NCI-H146 treated with DMSO at 0.1 percent for 48 hours (cell line): ENCODE results near the gene C20orf202.

Experiments
- DNase-seq: peaks from one replicate; lab custom pipeline; 2025; ENCODE audit not compliant: unreplicated experiment; lab: John Stamatoyannopoulos, UW

C20orf202 gene

DNA sequence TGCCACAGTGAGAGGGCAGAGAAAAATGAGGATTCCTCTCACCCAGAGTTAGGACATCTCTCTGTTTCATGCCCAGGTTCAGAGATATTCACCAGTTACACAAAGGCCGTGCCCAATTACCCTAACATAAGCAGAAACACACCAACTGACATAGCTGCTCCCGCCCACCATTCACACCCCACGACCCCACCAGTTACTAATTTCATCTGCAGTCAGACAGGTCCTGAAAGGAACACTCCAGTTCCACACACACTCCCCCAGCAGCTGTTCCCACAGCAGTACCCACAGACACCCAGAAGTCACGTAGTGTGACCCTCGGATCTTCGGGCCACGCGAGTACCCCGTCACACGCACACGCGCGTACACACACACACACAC, 19.0 kb upstream of the C20orf202 start:
- DNase-seq = no peak

DNA sequence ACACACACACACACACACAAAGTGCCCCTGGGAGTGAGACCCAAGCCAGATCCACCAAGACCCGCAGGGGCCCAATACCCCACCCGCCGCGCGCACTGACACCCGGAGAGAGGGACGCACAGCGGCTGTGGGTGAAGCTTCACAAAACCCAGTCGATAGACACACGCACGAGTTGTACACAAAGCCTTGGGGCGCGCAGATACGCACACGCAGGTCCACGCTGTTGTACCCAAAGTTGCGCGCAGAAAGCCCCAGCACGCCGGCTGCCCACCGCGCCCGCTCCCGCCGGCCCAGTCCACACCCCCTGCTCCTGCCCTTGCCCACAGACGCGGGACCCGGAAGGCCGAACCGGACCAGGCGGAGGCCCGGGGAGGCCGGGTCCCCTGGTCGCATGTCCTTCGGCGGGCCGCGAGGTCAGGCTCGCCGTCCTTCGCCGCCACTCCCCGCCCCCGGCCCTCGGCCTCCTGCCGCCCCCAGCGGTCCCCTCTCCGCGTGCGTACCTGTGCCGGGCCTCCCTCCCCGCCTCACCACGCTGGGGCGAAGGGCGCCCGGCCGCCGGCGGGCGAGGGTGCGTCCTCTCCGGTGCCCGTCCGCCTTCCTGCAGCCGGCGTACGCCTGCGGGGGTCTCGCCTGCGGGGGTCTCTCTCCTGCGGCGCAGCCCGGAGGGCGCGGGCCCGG, 18.5 kb upstream of the C20orf202 start, which contains the start of gene TMEM74B:
Gene TMEM74B (minus strand): TSS at position 344 of the 678 bp plus-strand sequence. CDS start 1,180 bp downstream, outside the sequence.
- no peak for DNase-seq

DNA sequence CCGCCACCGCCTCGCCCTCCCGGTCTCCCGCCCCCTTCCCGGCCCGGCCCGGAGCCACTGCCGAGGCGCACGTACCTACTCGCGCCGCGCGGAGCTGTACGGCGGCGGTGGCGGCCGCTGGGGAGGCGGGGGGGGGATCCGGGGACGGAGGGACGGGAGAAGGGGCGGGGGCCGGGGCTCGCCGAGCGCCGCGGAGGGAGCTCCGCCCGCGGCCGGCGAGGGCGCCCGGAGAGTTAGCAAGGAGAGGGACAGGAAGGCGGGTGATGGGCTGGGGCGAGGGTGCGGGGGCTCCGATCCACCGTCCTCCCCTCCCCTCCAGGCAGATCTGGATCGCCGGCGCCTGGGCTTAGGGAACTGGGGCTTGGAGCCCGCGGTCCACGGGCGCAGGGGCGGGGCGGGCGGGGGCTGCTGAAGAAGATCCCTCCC, 17.9 kb upstream of the C20orf202 start:
- no peak for DNase-seq

DNA sequence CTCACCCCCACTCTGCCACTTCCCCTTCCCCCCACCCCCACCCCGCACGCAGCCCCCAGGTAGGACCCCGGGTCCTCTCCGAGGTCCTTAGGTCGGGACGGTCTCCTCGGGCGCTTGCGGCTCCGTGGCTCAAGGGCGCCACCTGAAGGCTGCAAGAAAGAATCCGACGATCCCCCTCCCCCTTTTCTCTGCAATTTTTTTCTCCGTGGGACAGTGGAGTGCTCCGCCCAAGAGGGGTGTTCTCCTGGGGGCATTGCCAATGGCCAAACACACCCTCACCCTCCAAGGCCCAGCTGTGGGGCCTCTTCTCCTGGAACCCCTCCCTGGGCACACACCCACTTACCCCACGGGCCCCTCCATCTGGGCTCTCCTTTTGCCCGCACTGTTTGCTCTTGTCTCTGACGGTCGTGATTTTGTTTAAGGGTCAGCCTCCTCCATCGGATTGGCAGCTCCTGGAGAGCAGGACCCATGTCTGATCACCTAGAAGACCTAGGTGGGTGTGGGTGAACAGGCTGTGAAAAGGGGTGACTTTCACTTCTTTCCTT, 17.4 kb upstream of the C20orf202 start:
- peak; percentile 19 for DNase-seq

DNA sequence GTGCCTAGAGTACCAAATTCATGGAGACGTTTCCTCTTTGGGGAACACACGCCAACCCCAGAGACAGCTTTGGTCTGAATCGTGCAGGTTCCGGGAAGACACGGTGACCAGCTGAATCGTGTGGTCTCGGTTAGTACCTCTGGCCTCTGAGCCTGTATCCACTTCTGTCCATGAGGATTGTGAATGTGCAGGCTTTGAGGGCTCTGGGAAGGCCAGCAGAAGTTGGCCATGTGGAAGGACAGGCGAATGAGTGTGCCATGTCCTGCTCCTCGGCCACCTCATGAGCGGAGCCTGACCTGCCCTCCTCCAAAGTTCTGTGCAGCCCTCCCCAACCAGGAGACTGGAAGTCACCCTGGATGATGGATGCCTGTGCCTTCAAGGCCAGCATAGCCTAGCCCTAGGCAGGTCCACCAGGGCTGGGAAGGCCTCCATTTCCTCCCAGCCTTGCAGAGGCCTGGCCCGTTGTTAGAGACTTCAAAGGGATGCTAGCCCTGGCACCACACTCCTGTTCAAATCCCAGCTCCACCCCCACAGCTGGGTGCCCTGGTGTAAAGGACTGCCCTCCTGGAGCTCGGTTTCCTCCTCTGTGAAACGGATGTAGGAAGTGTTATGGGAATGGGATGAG, 16.8 kb upstream of the C20orf202 start:
- no peak for DNase-seq

DNA sequence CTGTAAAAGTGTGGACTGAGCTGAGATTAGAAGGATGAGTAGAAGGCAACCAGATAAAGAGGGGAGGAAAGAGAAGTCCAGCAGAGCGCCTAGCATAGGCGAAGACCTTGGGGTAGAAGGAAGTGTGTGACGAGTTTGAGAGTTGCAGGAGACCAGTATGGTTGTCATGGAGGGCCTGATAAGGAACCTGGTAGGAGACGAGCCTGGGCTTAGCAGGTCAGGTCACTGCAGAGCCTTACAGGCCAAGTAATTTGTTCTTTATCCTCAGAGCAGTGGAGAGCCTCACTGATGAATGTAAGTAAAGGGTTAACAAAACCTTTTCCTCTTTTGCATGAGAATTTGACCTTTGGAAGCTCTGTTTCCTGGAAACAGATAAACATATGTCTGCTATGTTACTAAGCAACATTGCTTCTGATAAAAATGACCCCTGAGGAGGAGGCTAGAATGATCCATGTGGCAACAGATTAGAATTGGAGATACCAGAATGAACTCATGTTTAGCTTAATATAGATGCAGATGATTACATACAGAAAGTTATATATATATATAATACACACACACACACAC, 15.6 kb upstream of the C20orf202 start:
- no peak for DNase-seq

DNA sequence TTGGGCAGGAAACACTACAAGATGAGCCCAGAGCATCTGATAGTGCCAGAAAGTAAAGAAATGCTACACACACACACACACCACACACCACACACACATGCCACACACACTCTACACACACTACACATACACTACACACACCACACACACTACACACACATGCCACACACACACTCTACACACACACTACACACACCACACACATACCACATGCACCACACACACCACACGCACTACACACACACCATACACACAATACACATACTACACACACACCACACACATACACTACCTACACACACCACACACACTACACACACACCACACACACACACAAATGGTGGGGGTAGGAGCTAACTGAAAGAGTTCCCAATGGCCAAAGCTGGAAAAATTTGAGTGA, 14.9 kb upstream of the C20orf202 start:
- no peak for DNase-seq

DNA sequence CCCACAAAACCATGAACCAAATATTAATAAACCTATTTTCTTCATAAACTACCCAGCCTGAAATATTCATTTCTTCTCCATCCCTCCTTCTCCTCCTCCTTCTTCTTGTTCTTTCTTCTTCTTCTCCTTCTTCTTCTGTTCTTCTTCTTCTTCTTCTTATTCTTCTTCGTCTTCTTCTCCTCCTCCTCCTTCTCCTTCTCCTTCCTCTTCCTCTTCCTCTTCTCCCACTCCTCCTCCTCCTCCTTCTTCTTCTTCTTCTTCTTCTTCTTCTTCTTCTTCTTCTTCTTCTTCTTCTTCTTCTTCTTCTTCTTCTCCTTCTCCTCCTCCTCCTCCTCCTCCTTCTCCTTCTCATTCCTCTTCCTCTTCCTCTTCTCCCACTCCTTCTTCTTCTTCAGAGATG, 13.4 kb upstream of the C20orf202 start:
- no peak for DNase-seq

DNA sequence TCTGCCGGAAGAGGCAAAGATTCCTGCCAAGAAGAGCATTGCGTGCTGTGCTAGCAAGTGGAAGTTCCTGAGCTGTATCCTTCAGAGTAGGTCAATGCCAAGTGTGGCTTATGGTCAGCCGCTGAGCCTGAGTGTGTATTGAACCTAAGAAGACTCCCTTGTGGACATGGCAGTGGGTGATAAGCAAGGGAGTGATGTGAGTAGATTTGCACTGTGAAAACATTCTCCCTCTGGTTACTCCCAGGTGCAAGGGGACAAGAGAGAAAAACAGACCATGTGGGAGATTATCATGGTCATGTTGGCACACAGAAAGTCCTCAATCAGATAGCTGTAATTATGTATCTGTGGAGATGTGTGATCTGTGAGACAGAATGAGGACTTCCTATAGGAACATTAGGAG, 12.4 kb upstream of the C20orf202 start:
- no peak for DNase-seq

DNA sequence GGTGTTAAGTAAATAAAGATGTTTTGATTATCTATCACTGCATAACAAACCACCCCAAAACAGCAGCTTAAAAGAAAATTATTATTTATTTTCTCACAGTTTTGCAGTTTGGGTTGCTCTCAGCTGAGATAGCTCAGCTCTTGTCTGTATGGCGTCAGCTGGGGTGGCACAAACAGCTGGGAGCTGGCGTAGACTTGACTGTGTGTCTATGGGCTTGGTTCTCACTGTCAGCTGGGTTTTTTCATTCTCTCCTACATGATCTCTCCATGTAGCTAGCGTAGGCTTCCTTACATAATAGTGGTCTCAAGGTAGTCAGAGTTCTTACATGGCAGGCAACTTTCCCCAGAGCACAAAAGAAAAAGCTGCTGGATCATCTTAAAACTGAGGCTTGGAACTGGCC, 12.0 kb upstream of the C20orf202 start:
- DNase-seq = no peak

DNA sequence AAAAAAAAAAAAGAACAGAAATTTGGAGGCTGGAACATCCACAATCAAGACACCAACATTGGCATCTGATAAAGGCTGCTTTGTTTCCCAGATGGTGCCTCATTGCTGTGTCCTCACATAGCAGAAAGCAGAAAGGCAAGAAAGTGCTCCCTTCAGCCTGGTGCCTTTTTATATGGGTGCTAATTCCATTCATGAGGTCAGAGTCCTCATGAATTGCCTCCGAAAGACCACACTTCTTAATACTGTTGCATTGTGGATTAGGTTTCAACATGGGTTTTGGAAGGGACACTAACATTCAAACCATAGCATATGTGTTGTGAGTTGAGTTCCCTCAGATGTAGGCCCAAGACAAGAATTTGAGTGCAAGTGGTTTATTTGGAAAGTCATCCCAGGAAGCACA, 8.0 kb upstream of the C20orf202 start:
- no peak for DNase-seq

DNA sequence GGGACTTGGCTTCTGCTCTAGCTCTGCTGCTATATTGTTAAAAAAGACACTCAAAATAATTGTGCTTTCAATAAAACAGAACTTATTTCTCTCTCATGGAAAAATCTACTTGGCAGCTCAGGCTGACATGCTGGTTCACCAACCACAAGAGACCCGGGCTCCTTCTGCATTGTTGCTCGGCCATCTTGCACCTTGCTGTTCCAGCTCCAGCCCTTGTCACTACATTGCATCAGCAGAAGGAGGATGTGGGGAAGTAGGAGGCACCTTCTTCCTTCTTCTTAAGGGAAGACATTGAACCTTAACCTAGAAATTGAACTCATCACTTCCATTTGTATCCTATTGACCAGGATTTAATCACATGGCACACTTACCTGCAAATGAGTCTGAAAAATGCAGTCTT, 6.6 kb upstream of the C20orf202 start:
- DNase-seq = no peak

DNA sequence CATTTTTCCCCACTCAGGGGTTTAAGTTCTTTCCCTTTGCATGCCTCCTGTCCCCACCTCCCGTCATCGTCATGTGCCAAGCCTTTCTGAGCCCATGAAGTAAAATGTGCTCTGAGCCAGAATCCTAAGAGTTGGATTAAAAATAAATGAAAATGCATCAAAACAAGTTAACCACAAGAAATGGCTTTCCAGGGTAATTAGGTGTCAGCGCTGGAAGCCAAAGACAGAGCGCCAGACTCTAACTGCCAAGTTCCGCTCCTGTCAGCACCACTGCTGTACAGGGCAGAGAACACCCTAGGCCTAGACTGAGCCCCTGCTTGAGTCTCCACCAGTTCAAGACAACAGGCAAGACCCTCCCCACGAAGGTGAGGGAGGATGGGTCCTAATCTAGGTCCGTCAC, 5.5 kb upstream of the C20orf202 start:
- no peak for DNase-seq

DNA sequence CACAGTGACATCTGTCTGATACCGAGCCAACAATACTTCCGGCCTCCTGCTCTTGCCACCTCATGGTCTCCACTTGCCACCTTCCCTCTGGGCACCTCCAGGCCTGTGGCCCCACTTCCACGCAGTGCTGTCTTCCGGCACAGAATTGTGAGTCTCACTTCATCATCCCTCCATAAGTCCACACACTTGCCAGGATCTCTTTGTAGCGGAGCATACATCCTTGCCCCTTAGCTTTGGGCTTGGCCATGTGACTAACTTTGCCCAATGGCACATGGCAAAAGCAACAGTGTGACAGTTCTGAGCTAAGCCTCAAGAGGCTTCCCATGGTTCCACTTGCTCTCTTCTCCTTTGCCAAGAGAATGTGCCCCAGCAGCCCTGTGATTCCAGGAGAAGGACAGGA, 4.5 kb upstream of the C20orf202 start:
- no peak for DNase-seq

DNA sequence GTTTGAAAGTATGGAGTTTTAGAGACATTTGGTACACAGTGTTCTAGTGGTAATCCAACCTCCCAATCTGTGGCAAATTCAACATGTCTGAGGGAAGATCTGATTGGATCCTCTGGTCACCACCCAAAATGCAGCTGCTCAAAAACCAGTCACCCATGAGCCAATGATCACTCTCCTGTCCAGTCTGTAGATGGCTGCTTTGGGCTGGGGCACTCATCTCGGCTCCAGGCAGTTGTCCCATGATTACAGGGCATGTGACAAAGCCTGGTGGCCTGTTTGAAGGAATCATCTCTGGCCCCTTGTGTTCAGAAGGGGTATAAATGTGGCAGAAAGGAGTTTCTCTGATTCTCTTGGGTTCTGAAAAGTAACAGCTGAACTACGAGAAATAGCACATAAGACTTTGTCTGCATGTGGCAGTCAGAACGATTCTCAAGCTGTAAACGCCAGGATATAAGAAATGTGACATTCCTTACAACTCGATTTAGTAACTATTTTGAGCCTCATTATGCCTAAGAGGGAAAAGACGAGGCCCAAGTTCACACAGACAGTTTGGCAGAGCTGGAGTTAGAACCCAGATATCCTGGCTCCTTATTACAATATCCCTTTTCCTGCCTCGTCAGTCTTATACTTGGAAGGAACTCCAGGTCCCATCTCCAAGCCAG, 3.9 kb upstream of the C20orf202 start:
- DNase-seq = no peak

DNA sequence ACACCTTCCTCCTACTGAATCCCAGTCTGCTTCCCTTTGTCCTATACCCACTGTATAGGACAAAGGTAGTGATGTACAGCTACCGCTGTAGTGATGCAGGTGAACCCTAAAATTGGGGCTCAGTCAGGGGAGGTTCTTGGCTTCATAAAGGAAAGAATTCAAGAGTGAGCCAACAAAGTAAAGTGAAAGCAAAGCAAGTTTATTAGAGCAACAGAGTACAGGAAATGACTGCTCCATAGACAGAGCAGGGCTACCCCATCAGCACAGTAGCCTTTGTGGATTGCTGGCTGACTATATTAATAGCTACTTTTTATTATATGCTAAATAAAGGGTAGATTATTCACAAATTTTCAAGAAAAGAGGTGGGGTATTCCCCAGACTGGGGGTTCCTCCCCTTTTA, 3.3 kb upstream of the C20orf202 start:
- no peak for DNase-seq

DNA sequence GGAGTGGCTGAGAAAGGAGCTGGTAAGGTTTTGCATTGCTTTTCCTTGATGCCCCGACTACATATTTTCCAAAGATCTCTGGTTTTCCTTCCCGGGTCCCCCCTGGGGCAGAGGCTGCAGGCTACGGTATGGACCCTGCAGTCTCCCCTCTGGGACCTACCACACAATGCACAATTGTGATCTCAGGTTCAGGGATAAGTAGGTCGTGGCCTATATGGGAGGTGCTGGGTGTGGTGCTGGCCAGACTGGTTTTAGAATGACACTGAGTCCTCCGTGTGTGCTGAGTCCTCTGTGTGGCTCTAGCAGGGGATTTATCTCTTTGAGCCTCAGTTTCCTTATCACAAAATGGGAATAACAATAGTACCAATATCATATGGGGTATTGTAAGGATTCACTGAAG, 376 bp downstream of the C20orf202 start:
- no peak for DNase-seq

DNA sequence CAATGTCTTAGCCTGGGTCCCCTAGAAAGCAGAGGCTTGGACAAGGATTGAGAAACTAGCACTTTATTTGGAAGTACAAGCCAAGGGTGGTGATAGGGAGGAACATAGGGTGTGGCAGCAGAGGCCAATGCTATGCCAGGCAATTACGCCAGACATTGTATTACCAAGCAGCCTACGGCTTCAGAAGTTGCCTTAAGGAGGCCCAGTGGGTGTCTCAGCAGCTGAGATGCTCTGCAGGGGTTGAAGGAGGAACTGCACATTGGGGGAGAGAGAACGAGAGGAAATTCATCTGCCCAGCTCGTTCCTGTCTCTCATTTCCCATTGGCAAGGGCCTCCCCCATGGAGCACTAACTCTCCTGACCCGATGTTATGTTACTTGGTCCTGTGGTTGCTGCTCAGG, 859 bp downstream of the C20orf202 start:
- no peak for DNase-seq

DNA sequence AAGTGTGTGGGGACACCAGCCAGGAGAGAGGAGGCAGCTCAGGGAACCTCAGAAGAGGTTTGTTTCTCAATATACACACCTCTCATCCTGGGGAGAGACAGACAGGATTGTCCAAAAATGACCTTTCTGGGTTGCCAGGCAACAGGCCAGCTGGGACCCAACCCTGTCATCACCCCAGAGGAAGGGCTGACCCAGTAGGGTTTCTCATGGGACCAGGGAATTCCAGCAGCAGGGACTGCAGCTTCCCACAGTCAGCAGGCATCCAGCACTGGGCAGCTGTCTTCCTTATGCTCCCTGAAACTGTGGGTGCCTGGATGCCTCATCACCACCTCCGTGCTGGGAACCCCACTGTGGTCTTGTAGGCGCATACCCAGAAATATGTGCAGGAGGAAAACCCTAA, 1.3 kb downstream of the C20orf202 start:
- DNase-seq = no peak

DNA sequence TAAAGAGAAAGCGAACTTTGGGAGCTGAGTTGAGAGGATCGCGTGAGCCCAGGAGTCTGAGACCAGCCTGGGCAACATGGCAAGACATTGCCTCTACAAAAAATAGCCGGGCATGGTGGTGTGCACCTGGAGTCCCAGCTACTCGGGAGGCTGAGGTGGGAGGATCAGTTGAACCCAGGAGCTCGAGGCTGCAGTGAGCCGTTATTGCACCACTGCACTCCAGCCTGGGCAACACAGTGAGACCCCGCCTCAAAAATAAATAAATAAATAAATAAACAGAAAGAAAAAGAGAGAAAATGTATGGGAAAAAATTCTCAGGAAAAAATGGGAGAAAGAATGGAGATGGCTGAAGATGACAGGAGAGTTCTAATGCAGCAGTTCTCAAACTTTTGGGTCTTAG, 2.5 kb downstream of the C20orf202 start:
- DNase-seq = no peak

DNA sequence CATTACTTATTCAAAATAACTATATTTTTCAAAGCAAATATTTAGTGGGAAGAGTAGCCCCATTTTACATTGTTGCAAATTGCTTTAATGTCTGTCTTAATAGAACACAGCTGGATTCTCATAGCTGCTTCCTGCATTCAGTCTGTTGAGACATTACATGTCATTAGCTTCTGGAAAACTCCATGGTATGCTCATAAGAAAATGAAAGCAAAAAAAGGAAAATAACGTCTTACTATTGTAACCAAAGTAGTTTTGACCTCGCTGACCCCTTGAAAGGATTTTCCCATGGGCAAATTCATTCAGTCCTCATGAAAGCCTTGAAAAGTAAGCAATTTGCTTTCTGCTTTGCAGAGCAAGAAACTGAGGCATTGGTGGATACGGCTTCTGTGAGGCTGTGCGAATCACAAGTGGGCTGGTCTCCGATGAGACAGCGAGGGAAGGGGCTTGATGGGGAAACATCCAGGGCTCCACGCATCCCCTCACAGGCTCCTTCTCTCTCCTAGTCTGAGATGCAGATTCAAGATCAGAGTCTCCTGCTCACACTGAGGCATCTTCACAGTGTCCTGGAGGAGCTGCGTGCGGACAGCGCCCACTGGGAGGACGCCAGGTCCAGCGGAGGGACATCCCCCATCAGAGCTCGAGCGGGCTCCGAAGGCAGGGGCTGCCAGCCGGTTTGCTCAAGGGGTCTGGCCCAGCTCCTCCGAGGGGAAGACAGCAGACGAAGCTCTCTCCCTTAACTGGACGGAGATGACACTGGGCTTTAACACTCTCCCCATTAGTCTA, 3.3 kb downstream of the C20orf202 start:
- no peak for DNase-seq
